CD14-positive monocyte (primary cell): ENCODE measurements around the gene IDH2. TPM values are rescaled to one million over a fixed set of nuclear protein-coding genes. Genes with fewer than 3 reads are reported as not detected.
A peak's percentile ranks its signal among the peaks of the same experiment; 100 is the strongest.
"Not testable (repeated sequence)": the region's sequence is repeated elsewhere in the genome, so short reads cannot be mapped to it uniquely, and the experiment has no call there.

ENCODE experiments used
- DNase-seq, 3 donors: peaks; one replicate each; pipeline ENCODE4 v3.0.0-alpha.2; 2011 to 2022
- H2AFZ ChIP-seq: 2 replicates; pipeline ENCODE4 v1.6.0; 2012; ENCODE audit warnings: mild to moderate bottlenecking, low read depth, low read length, inconsistent platforms; ENCODE audit not compliant: insufficient read depth, poor library complexity, severe bottlenecking
- H3K27ac ChIP-seq, 2 donors: 1 replicate in 1 of 2; 2 replicates in 1 of 2; pipeline ENCODE4 v1.5.1; 2012 to 2013; ENCODE audit warnings: low read length in 2 of 2, control low read depth in 1 of 2, inconsistent platforms in 1 of 2, low read depth in 1 of 2, mild to moderate bottlenecking in 1 of 2
- H3K27me3 ChIP-seq, 2 donors: one replicate each; pipeline versions ENCODE4 v1.6.0 to v1.6.1; 2011 to 2013; ENCODE audit warnings: low read length in 2 of 2; ENCODE audit not compliant: control insufficient read depth in 2 of 2, insufficient read depth in 2 of 2
- H3K36me3 ChIP-seq, 2 donors: replicated peaks in 1 of 2; 1 replicate in 1 of 2; 2 replicates in 1 of 2; pipeline versions ENCODE4 v1.5.1 to v1.6.1; 2012 to 2013; ENCODE audit warnings: low read length in 2 of 2, control low read depth in 1 of 2, inconsistent platforms in 1 of 2, mild to moderate bottlenecking in 1 of 2; ENCODE audit not compliant: insufficient read depth in 2 of 2, control insufficient read depth in 1 of 2
- H3K4me1 ChIP-seq, 2 donors: 1 replicate in 1 of 2; 2 replicates in 1 of 2; pipeline versions ENCODE4 v1.5.1 to v1.6.1; 2012 to 2013; ENCODE audit warnings: low read length in 2 of 2, control low read depth in 1 of 2, inconsistent platforms in 1 of 2, mild to moderate bottlenecking in 1 of 2, moderate library complexity in 1 of 2; ENCODE audit not compliant: insufficient read depth in 2 of 2, control insufficient read depth in 1 of 2
- H3K4me2 ChIP-seq: replicated peaks from 2 replicates; pipeline ENCODE3; 2012; ENCODE audit warnings: low read length, moderate library complexity, mild to moderate bottlenecking; ENCODE audit not compliant: poor library complexity, severe bottlenecking; ENCODE audit errors: extremely low read depth
- H3K4me3 ChIP-seq, 3 experiments: fragments of 200-600 bp in 1 of 3; sonication (generic) in 1 of 3; replicated peaks in 1 of 3; 1 replicate in 2 of 3; 2 replicates in 1 of 3; pipeline ENCODE4 v1.5.1; 2011 to 2013; ENCODE audit warnings: low read length in 3 of 3, mild to moderate bottlenecking in 3 of 3, control low read depth in 2 of 3, low read depth in 2 of 3, inconsistent platforms in 1 of 3, moderate library complexity in 1 of 3
- H3K79me2 ChIP-seq: 2 replicates; pipeline ENCODE4 v1.6.0; 2012; ENCODE audit warnings: mild to moderate bottlenecking, control low read depth, inconsistent platforms, low read length, moderate library complexity; ENCODE audit not compliant: insufficient read depth
- H3K9ac ChIP-seq: 2 replicates; pipeline ENCODE4 v1.6.0; 2017; ENCODE audit warnings: low read length, mild to moderate bottlenecking; ENCODE audit not compliant: insufficient read depth, poor library complexity, severe bottlenecking
- H3K9me3 ChIP-seq, 2 donors: replicated peaks in 1 of 2; 1 replicate in 1 of 2; 2 replicates in 1 of 2; pipeline versions ENCODE4 v1.5.1 to v1.6.1; 2012 to 2013; ENCODE audit warnings: low read length in 2 of 2, control low read depth in 1 of 2; ENCODE audit not compliant: control insufficient read depth in 1 of 2, insufficient read depth in 1 of 2
- H4K20me1 ChIP-seq: 2 replicates; pipeline ENCODE4 v1.6.0; 2012; ENCODE audit warnings: mild to moderate bottlenecking, low read length, control low read depth, moderate library complexity; ENCODE audit not compliant: insufficient read depth
- H3K27ac Mint-ChIP-seq, 7 donors: one replicate each; pipeline ENCODE4 v1.8.0; 2020; ENCODE audit warnings: mild to moderate bottlenecking in 7 of 7, mixed read lengths in 7 of 7, moderate library complexity in 6 of 7, inconsistent platforms in 2 of 7
- H3K27me3 Mint-ChIP-seq, 3 donors: one replicate each; pipeline ENCODE4 v1.8.0; 2021 to 2022; ENCODE audit warnings: low read depth in 3 of 3, mild to moderate bottlenecking in 3 of 3, mixed read lengths in 3 of 3, moderate library complexity in 3 of 3, inconsistent platforms in 1 of 3
- H3K36me3 Mint-ChIP-seq, 2 donors: one replicate each; pipeline ENCODE4 v1.8.0; 2020; ENCODE audit warnings: mixed read lengths in 2 of 2, inconsistent platforms in 1 of 2, mild to moderate bottlenecking in 1 of 2
- H3K4me1 Mint-ChIP-seq: one replicate; pipeline ENCODE4 v1.8.0; 2020; ENCODE audit warnings: mild to moderate bottlenecking, mixed read lengths
- H3K4me3 Mint-ChIP-seq, 2 donors: one replicate each; pipeline ENCODE4 v1.8.0; 2020; ENCODE audit warnings: mild to moderate bottlenecking in 2 of 2, mixed read lengths in 2 of 2, moderate library complexity in 1 of 2
- H3K9me3 Mint-ChIP-seq, 7 donors: one replicate each; pipeline ENCODE4 v1.8.0; 2020 to 2022; ENCODE audit warnings: mixed read lengths in 7 of 7, mild to moderate bottlenecking in 6 of 7, moderate library complexity in 6 of 7, inconsistent platforms in 2 of 7
- WGBS: methylation state at CpG from one replicate; pipeline ENCODE4 v1.1.5; 2013; ENCODE audit warnings: missing lambda C conversion rate; ENCODE audit not compliant: insufficient coverage; 5-methylcytosine and 5-hydroxymethylcytosine counted together
- intact Hi-C, 2 donors: fragments of 100-400 bp; cut with micrococcal nuclease; formaldehyde crosslinking; loops; one replicate each; pipeline versions ENCODE4 v1.15.0 to v1.15.1; 2023
- polyA plus RNA-seq, 3 donors: library from polyadenylated mRNA; depleted of rRNA in 1 of 3; unstranded in 2 of 3; stranded (reverse) in 1 of 3; fragments of 300-500 nt in 2 of 3; fragments of >200 nt in 1 of 3; fragmentation: Illumina TruSeq in 2 of 3; gene quantifications; 1 replicate in 2 of 3; 2 replicates in 1 of 3; pipeline ENCODE4 v1.2.3, GENCODE V29; 2012 to 2021
- TF ChIP-seq, protein P1 (sequence below): fragments of 200-600 bp; IDR thresholded peaks from one replicate; pipeline ENCODE4 v1.8.0; 2022; ENCODE audit warnings: antibody characterized with exemption, mild to moderate bottlenecking

The IDH2 gene
- polyA plus RNA-seq, 3 donors, result 40.6 to 115 (median 82.2) TPM

DNA sequence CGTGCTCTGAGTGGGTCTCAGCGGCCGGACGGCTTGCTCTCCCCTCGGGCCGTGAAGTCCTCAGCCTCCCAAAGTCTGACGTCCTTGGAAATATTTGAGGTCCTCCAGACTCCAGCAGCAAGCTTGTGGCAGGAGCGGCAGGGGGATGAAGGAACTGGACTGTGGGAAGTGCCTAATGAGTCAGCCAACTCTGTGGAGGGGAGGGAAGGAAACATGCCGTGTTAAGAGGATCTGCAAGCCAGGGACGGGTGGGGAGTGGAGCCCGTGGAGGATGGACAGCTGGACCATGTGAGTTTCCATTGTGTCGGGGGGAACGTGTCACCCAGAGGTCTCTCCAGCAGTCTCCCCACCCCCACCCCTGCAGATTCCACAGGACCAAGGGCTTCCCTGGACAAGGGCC, 39.4 kb upstream of the IDH2 start:
- H3K4me1 ChIP-seq, result peaks cover 9 to 18% of the 10 kb centered on the region in 2 donors
- Mint-ChIP-seq H3K36me3 (no peaks in the 10 kb centered on the region), H3K9me3 (peaks cover 0 to 4% (median 0%) of the 10 kb centered on the region in 7 donors), H3K4me1 (peaks cover 21% of the 10 kb centered on the region), H3K27me3 (peaks cover 0 to 12% (median 3%) of the 10 kb centered on the region in 3 donors), H3K27ac (peak overlapping the region in 5 of 7 donors; percentile 7 to 70 (median 47)), H3K4me3 (no peak overlapping the region)
- intact Hi-C loops, result loop anchor here in 1 of 2 donors (10.0 kb wide), 1 partner anchor 143 kb away; no protein-coding TSS in a partner anchor
- H3K9ac ChIP-seq, result no peak overlapping the region
- H3K4me2 ChIP-seq, result no peak overlapping the region
- H3K79me2 ChIP-seq, result no peaks in the 10 kb centered on the region
- H3K27ac ChIP-seq, result no peak overlapping the region
- no peaks in the 10 kb centered on the region for H3K36me3 ChIP-seq
- TF ChIP-seq, protein P1, sequence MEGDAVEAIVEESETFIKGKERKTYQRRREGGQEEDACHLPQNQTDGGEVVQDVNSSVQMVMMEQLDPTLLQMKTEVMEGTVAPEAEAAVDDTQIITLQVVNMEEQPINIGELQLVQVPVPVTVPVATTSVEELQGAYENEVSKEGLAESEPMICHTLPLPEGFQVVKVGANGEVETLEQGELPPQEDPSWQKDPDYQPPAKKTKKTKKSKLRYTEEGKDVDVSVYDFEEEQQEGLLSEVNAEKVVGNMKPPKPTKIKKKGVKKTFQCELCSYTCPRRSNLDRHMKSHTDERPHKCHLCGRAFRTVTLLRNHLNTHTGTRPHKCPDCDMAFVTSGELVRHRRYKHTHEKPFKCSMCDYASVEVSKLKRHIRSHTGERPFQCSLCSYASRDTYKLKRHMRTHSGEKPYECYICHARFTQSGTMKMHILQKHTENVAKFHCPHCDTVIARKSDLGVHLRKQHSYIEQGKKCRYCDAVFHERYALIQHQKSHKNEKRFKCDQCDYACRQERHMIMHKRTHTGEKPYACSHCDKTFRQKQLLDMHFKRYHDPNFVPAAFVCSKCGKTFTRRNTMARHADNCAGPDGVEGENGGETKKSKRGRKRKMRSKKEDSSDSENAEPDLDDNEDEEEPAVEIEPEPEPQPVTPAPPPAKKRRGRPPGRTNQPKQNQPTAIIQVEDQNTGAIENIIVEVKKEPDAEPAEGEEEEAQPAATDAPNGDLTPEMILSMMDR, result no peak
- no peaks in the 10 kb centered on the region for H4K20me1 ChIP-seq
- no peak overlapping the region for H2AFZ ChIP-seq
- DNase-seq, result peak in 1 of 3 donors; percentile 38
- no peaks in the 10 kb centered on the region for H3K9me3 ChIP-seq
- no peaks in the 10 kb centered on the region for H3K27me3 ChIP-seq
- no peak overlapping the region for H3K4me3 ChIP-seq
- 82% methylated on average over 8 of the region's 13 CpGs for WGBS

DNA sequence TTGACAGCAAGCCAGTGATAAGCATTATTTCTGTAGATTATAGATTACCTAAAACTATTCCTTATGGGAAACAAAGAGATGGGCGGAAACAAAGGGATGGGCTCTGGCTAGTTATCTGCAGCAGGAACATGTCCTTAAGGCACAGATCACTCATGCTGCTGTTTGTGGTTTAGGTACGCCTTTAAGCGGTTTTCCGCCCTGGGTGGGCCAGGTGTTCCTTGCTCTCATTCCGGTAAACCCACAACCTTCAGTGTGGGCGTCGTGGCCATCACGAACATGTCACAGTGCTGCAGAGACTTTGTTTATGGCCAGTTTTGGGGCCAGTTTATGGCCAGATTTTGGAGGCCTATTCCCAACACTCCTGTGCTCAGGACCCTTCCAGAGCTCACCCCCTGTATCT, 37.3 kb upstream of the IDH2 start:
- H3K4me3 Mint-ChIP-seq, H3K27ac ChIP-seq, H4K20me1 ChIP-seq, H3K4me2 ChIP-seq, H3K4me3 ChIP-seq, H3K36me3 Mint-ChIP-seq, H2AFZ ChIP-seq, H3K9ac ChIP-seq, H3K79me2 ChIP-seq, intact Hi-C loops, H3K27me3 ChIP-seq, DNase-seq, H3K36me3 ChIP-seq, H3K9me3 ChIP-seq, H3K9me3 Mint-ChIP-seq: not testable (repeated sequence)
- H3K4me1 ChIP-seq, result peaks cover 9 to 18% of the 10 kb centered on the region in 2 donors
- H3K4me1 Mint-ChIP-seq, result peaks cover 21% of the 10 kb centered on the region
- WGBS, result 91% methylated on average over 7 of the region's 8 CpGs
- peaks cover 2 to 12% (median 4%) of the 10 kb centered on the region in 3 donors for H3K27me3 Mint-ChIP-seq
- H3K27ac Mint-ChIP-seq, result peak overlapping the region in 1 of 7 donors; percentile 47
